Liver (tissue), 3 donors: ENCODE results near the gene MAML3.

Experiments
- CTCF ChIP-seq: fragments of 150-350 bp; IDR thresholded peaks from 2 replicates; pipeline ENCODE4 v1.5.1; 2017; ENCODE audit warnings: improper control_type of control experiment, low read depth, low read length; ENCODE audit not compliant: missing input control
- EGR1 ChIP-seq, 2 donors: IDR thresholded peaks; 2 replicates each; pipeline ENCODE4 v1.6.1; 2016 to 2018; ENCODE audit warnings: antibody characterized with exemption in 2 of 2, low read depth in 2 of 2
- HNF4G ChIP-seq: IDR thresholded peaks from 2 replicates; pipeline ENCODE4 v1.6.1; 2016; ENCODE audit warnings: antibody characterized with exemption
- REST ChIP-seq: IDR thresholded peaks from 2 replicates; pipeline ENCODE4 v1.6.1; 2016; ENCODE audit warnings: antibody characterized with exemption, mild to moderate bottlenecking
- SP1 ChIP-seq: IDR thresholded peaks from 2 replicates; pipeline ENCODE4 v1.6.1; 2018; ENCODE audit warnings: antibody characterized with exemption, mild to moderate bottlenecking
- TAF1 ChIP-seq: conservative IDR thresholded peaks from 2 replicates; pipeline ENCODE4 v1.6.1; 2016; ENCODE audit warnings: antibody characterized with exemption, mild to moderate bottlenecking
- YY1 ChIP-seq: IDR thresholded peaks from 2 replicates; pipeline ENCODE4 v1.6.1; 2016; ENCODE audit warnings: antibody characterized with exemption, mild to moderate bottlenecking
- ZBTB33 ChIP-seq: IDR thresholded peaks from 2 replicates; pipeline ENCODE4 v1.6.1; 2016; ENCODE audit warnings: antibody characterized with exemption
- donor health status: healthy.
- donor health status: healthy.

- TF ChIP-seq CTCF (no peak), ZBTB33 (peak; percentile 45), EGR1 (IDR thresholded peaks at IDR 0.05; ENCODE audit: low read depth in 2 of 2) (peak in 1 of 2 donors; percentile 27), SP1 (peak; percentile 65), REST (peak; percentile 17), YY1 (peak; percentile 62), HNF4G (no peak), TAF1 (peak; percentile 29)
Observed at GRCh38 chr4:139921429-139922184, 232.4 kb downstream of the MAML3 start.
